Cardiac muscle cell (in vitro differentiated cells and primary cell): ENCODE results near the gene MYH10. TPM values are rescaled to one million over a fixed set of nuclear protein-coding genes. Genes with fewer than 3 reads are reported as not detected.

ENCODE experiments used
- DNase-seq, 2 donors: peaks; one replicate each; pipeline versions ENCODE4 v3.0.0 to v3.0.0-alpha.2; 2010 to 2017; ENCODE audit warnings: low read depth in 1 of 2, low spot score in 1 of 2
- H3K27ac ChIP-seq: fragments of 200-600 bp; sonication (generic); 2 replicates; pipeline ENCODE4 v1.5.1; 2016
- H3K27me3 ChIP-seq: fragments of 200-600 bp; sonication (generic); 2 replicates; pipeline ENCODE4 v1.6.0; 2016; ENCODE audit warnings: control low read depth
- H3K36me3 ChIP-seq: fragments of 200-600 bp; sonication (generic); 2 replicates; pipeline ENCODE4 v1.5.1; 2016; ENCODE audit warnings: control low read depth
- H3K4me1 ChIP-seq: fragments of 200-600 bp; sonication (generic); 2 replicates; pipeline ENCODE4 v1.8.1; 2017; ENCODE audit warnings: low read depth, mild to moderate bottlenecking, mixed run types
- H3K4me3 ChIP-seq: fragments of 200-600 bp; sonication (generic); 2 replicates; pipeline ENCODE4 v1.5.1; 2016; ENCODE audit warnings: mild to moderate bottlenecking
- H3K9me3 ChIP-seq: fragments of 200-600 bp; sonication (generic); 2 replicates; pipeline ENCODE4 v1.5.1; 2017; ENCODE audit warnings: low read depth, mild to moderate bottlenecking, control low read depth
- polyA plus RNA-seq: library from polyadenylated mRNA; unstranded; fragments of >200 nt; fragmentation: Nextera tagmentation; extraction: Ambion mirVana; gene quantifications from 2 replicates; pipeline ENCODE4 v1.2.1, GENCODE V29; 2016
- total RNA-seq: library from RNA; depleted of rRNA; stranded (reverse); fragments of >200 nt; gene quantifications from 2 replicates; pipeline ENCODE4 v1.2.3, GENCODE V29; 2016
- TF ChIP-seq, protein P1 (sequence below): IDR thresholded peaks from 2 replicates; pipeline ENCODE4 v1.5.1; 2012; ENCODE audit warnings: low read depth, mild to moderate bottlenecking, low read length

The MYH10 gene
- 152 and 194 TPM in 2 replicates for total RNA-seq
- polyA plus RNA-seq = 147 and 159 TPM in 2 replicates

DNA sequence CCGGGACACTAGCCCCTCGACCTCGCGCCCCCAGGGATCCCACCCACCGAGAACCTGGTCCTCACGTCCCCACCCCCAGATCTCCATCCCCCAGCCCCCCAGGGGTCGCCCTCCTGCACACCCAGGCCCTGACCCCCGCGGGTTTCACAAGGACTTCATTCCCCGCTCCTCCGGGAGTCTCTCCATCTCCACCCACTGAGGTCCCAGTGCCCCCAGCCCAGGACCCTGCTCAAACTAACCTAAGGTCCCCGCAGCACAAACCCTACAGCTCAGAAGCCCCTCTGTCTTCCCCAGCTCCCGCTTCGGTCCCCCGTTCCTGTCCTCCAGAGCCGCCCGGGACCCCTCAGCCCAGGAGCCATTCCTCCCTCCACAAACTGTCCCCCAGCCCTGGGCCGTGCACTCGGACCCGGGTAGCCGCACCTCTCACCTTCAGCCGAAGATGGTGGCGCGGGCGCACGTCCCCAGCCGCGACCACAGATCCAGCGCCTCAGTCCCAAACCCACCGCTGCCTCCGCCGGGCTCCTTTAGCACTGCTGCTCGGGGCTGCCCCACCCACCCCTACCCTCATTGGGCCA is at the start of gene MYH10:
Gene MYH10, minus strand, starts transcription at position 499 of the 575 bp plus-strand sequence. CDS start 7,479 bp downstream, outside the sequence.
- DNase-seq = no peak
- Histone ChIP-seq H3K4me1 (peaks cover 29% of the 10 kb centered on the region), H3K36me3 (no peaks in the 10 kb centered on the region), H3K27me3 (no peaks in the 10 kb centered on the region), H3K4me3 (peak within 1 kb of the TSS; percentile 79), H3K27ac (peak within 1 kb of the TSS; percentile 95), H3K9me3 (no peaks in the 10 kb centered on the region)
- TF ChIP-seq, protein P1, sequence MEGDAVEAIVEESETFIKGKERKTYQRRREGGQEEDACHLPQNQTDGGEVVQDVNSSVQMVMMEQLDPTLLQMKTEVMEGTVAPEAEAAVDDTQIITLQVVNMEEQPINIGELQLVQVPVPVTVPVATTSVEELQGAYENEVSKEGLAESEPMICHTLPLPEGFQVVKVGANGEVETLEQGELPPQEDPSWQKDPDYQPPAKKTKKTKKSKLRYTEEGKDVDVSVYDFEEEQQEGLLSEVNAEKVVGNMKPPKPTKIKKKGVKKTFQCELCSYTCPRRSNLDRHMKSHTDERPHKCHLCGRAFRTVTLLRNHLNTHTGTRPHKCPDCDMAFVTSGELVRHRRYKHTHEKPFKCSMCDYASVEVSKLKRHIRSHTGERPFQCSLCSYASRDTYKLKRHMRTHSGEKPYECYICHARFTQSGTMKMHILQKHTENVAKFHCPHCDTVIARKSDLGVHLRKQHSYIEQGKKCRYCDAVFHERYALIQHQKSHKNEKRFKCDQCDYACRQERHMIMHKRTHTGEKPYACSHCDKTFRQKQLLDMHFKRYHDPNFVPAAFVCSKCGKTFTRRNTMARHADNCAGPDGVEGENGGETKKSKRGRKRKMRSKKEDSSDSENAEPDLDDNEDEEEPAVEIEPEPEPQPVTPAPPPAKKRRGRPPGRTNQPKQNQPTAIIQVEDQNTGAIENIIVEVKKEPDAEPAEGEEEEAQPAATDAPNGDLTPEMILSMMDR = peak; percentile 20

DNA sequence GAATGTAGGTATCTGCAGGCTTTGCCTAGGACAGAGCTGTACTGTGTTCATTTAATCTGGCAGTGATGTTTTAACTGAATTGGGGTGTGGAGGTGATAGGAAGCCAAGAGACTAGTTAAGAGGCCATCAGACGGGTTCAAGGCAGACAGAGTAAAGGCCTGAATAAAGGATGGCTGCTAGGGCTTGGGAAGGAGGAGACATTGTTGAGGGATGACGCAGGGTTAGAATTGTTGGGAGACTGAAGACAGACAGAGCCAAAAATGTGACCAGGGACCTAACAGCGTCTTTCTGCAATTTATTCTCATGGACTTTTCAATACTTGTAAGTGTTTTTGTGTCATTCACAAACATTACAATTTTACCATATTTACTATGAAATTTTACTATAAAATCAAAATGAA is 48.6 kb upstream of the MYH10 start:
- peaks cover 18% of the 10 kb centered on the region for H3K4me1 ChIP-seq
- TF ChIP-seq, protein P1 = no peak
- no peak for DNase-seq
- no peaks in the 10 kb centered on the region for H3K27me3 ChIP-seq
- H3K36me3 ChIP-seq = no peaks in the 10 kb centered on the region
- no peak overlapping the region for H3K27ac ChIP-seq
- no peak overlapping the region for H3K4me3 ChIP-seq
- no peaks in the 10 kb centered on the region for H3K9me3 ChIP-seq

DNA sequence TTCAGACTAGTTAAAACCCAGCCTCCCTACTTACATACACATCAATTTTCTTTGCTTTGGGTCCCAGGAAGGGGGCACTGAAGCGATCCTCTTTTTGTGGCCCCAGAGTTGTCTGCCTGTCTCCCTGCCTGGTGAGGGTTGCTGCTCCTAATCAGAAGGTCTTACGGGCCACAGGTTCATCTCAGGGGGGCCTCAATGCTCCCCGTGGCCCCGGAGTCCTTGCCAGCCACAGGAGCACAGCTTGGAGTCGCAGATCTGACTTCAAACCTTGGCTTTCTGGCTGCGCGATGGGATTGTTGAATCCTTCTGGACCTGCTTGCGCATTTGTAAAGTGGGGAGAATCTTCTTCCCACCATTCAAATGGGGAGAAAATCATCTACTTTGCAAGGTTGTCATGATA is 44.8 kb upstream of the MYH10 start:
- Histone ChIP-seq H3K4me1 (peaks cover 5% of the 10 kb centered on the region), H3K4me3 (no peak overlapping the region), H3K27me3 (no peaks in the 10 kb centered on the region), H3K27ac (no peak overlapping the region), H3K9me3 (no peaks in the 10 kb centered on the region), H3K36me3 (no peaks in the 10 kb centered on the region)
- TF ChIP-seq, protein P1 = no peak
- DNase-seq = no peak

DNA sequence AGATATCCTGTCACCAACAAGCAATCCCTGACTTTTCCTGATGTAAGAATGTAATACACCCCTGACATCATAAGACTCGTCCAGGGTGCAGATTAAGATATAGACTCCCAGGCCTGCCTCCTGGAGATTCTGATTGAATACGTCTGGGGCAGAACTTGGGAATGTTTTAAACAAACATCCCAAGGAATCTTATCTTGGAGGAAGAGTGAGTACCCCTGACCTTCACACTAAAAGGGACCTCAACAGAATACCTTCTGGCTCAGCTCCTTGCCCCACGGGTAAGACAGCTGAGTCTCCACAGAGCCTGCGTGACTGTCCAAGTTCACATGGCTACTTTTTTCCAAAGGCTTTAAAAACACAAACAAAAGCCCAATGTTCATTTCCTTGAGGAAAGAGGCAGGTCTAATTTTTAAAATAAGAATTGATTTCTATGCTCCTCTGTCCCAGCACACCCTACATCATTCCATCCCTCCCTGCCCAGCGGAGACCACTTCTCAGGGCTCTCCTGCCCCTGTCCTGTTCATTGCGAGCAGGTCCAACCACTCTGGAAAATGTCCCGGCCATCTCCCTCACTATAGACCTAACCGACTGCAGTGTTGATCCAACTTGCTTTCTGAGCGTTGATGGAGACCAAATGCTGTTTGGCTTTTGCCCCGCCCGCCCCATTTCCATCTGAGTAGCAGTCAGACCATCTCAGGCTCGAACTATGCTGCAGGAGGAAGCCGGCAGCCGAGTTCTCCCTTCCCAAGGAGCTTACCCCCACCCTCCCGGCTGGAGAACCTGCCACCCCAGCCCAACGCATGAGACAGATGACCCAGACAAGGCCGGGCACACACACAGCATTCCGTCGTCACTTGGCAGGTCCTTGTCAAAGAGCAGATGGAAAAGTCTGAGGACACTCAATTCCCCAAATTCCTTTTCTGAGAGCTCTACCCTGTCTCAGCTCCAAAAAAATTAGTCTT is 44.1 kb upstream of the MYH10 start:
- Histone ChIP-seq H3K9me3 (no peaks in the 10 kb centered on the region), H3K36me3 (no peaks in the 10 kb centered on the region), H3K27me3 (no peaks in the 10 kb centered on the region), H3K27ac (no peak overlapping the region), H3K4me1 (peaks cover 5% of the 10 kb centered on the region), H3K4me3 (no peak overlapping the region)
- TF ChIP-seq, protein P1 = no peak
- DNase-seq = peak in 1 of 2 donors; percentile 81

DNA sequence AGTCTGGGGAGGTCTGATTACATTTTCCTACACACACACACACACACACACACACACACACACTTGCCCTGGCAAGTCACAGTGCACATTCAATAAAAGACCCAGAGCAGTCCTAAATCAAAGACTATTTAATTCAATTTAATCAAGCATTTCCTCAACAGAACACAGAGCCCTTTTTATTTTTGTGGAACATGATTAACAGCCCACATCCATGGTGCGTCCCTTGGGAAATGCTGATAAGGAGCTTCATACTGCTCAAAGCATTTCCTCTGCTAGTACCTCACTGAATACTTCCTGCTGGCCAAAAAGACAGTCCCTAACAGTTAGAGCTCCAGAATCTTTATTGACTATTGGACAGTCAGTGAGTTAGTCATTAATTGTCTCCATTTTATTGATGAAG is 43.1 kb upstream of the MYH10 start:
- Histone ChIP-seq H3K9me3 (no peaks in the 10 kb centered on the region), H3K4me3 (no peak overlapping the region), H3K27ac (no peak overlapping the region), H3K4me1 (peaks cover 5% of the 10 kb centered on the region), H3K36me3 (no peaks in the 10 kb centered on the region), H3K27me3 (no peaks in the 10 kb centered on the region)
- peak in 1 of 2 donors; percentile 96 for DNase-seq
- TF ChIP-seq, protein P1 = no peak
